ENCODE results near the gene PLPP4.

The PLPP4 gene

GRCh38 chr10:120431251-120431651, 25.8 kb upstream of the PLPP4 start:
- H3K9ac ChIP-seq (ENCODE audit: low read depth, low read length) = no peak overlapping the region
- H3K4me1 ChIP-seq (ENCODE audit: control insufficient read depth, insufficient read depth, low read length) = no peaks in the 10 kb centered on the region
- H3K4me3 ChIP-seq (ENCODE audit: low read depth, low read length) = no peak overlapping the region
- no peaks in the 10 kb centered on the region for H3K9me3 ChIP-seq (ENCODE audit: control insufficient read depth, insufficient read depth, low read length)
- no peaks in the 10 kb centered on the region for H3K27me3 ChIP-seq (ENCODE audit: control insufficient read depth, insufficient read depth, low read length)
- no peaks in the 10 kb centered on the region for H3K36me3 ChIP-seq (ENCODE audit: control insufficient read depth, insufficient read depth, low read length)

GRCh38 chr10:120432209-120432608, 24.8 kb upstream of the PLPP4 start:
- H3K4me1 ChIP-seq (ENCODE audit: control insufficient read depth, insufficient read depth, low read length) = no peaks in the 10 kb centered on the region

GRCh38 chr10:120433141-120433540, 23.9 kb upstream of the PLPP4 start:
- no peak overlapping the region for H3K4me3 ChIP-seq (ENCODE audit: low read depth, low read length)
- H3K9ac ChIP-seq (ENCODE audit: low read depth, low read length) = no peak overlapping the region
- H3K27me3 ChIP-seq (ENCODE audit: control insufficient read depth, insufficient read depth, low read length) = no peaks in the 10 kb centered on the region
- H3K36me3 ChIP-seq (ENCODE audit: control insufficient read depth, insufficient read depth, low read length) = no peaks in the 10 kb centered on the region
- H3K4me1 ChIP-seq (ENCODE audit: control insufficient read depth, insufficient read depth, low read length) = no peaks in the 10 kb centered on the region
- no peaks in the 10 kb centered on the region for H3K9me3 ChIP-seq (ENCODE audit: control insufficient read depth, insufficient read depth, low read length)

More at GRCh38 chr10:120432209-120432608, 24.8 kb upstream of the PLPP4 start:
- H3K9me3 ChIP-seq (ENCODE audit: control insufficient read depth, insufficient read depth, low read length) = no peaks in the 10 kb centered on the region
- H3K36me3 ChIP-seq (ENCODE audit: control insufficient read depth, insufficient read depth, low read length) = no peaks in the 10 kb centered on the region
- no peak overlapping the region for H3K4me3 ChIP-seq (ENCODE audit: low read depth, low read length)
- H3K27me3 ChIP-seq (ENCODE audit: control insufficient read depth, insufficient read depth, low read length) = no peaks in the 10 kb centered on the region
- H3K9ac ChIP-seq (ENCODE audit: low read depth, low read length) = no peak overlapping the region

GRCh38 chr10:120436439-120437112, 20.5 kb upstream of the PLPP4 start:
- Histone ChIP-seq H3K27me3 (ENCODE audit: control insufficient read depth, insufficient read depth, low read length) (no peaks in the 10 kb centered on the region), H3K9me3 (ENCODE audit: control insufficient read depth, insufficient read depth, low read length) (no peaks in the 10 kb centered on the region), H3K36me3 (ENCODE audit: control insufficient read depth, insufficient read depth, low read length) (no peaks in the 10 kb centered on the region), H3K9ac (ENCODE audit: low read depth, low read length) (no peak overlapping the region), H3K4me1 (ENCODE audit: control insufficient read depth, insufficient read depth, low read length) (no peaks in the 10 kb centered on the region), H3K4me3 (ENCODE audit: low read depth, low read length) (no peak overlapping the region)

- no peak overlapping the region for H3K9ac ChIP-seq (ENCODE audit: low read depth, low read length)
- no peaks in the 10 kb centered on the region for H3K36me3 ChIP-seq (ENCODE audit: control insufficient read depth, insufficient read depth, low read length)
- H3K4me3 ChIP-seq (ENCODE audit: low read depth, low read length) = no peak overlapping the region
- no peaks in the 10 kb centered on the region for H3K4me1 ChIP-seq (ENCODE audit: control insufficient read depth, insufficient read depth, low read length)
- H3K27me3 ChIP-seq (ENCODE audit: control insufficient read depth, insufficient read depth, low read length) = no peaks in the 10 kb centered on the region
- H3K9me3 ChIP-seq (ENCODE audit: control insufficient read depth, insufficient read depth, low read length) = no peaks in the 10 kb centered on the region
These were observed 19.5 kb upstream of the PLPP4 start for GRCh38 chr10:120437541-120437940.

GRCh38 chr10:120451968-120452367, 5.1 kb upstream of the PLPP4 start:
- Histone ChIP-seq H3K36me3 (ENCODE audit: control insufficient read depth, insufficient read depth, low read length) (no peaks in the 10 kb centered on the region), H3K4me1 (ENCODE audit: control insufficient read depth, insufficient read depth, low read length) (peaks cover 4% of the 10 kb centered on the region), H3K9me3 (ENCODE audit: control insufficient read depth, insufficient read depth, low read length) (no peaks in the 10 kb centered on the region), H3K9ac (ENCODE audit: low read depth, low read length) (no peak overlapping the region), H3K4me3 (ENCODE audit: low read depth, low read length) (no peak overlapping the region), H3K27me3 (ENCODE audit: control insufficient read depth, insufficient read depth, low read length) (peaks cover 23% of the 10 kb centered on the region)

GRCh38 chr10:120453319-120453718, 3.7 kb upstream of the PLPP4 start:
- H3K9ac ChIP-seq (ENCODE audit: low read depth, low read length) = no peak overlapping the region
- peaks cover 4% of the 10 kb centered on the region for H3K4me1 ChIP-seq (ENCODE audit: control insufficient read depth, insufficient read depth, low read length)
- peaks cover 36% of the 10 kb centered on the region for H3K27me3 ChIP-seq (ENCODE audit: control insufficient read depth, insufficient read depth, low read length)
- H3K36me3 ChIP-seq (ENCODE audit: control insufficient read depth, insufficient read depth, low read length) = no peaks in the 10 kb centered on the region
- H3K9me3 ChIP-seq (ENCODE audit: control insufficient read depth, insufficient read depth, low read length) = no peaks in the 10 kb centered on the region
- no peak overlapping the region for H3K4me3 ChIP-seq (ENCODE audit: low read depth, low read length)

GRCh38 chr10:120453886-120454285, 3.1 kb upstream of the PLPP4 start:
- H3K27me3 ChIP-seq (ENCODE audit: control insufficient read depth, insufficient read depth, low read length) = peaks cover 41% of the 10 kb centered on the region
- peaks cover 4% of the 10 kb centered on the region for H3K4me1 ChIP-seq (ENCODE audit: control insufficient read depth, insufficient read depth, low read length)
- H3K4me3 ChIP-seq (ENCODE audit: low read depth, low read length) = no peak overlapping the region
- H3K9me3 ChIP-seq (ENCODE audit: control insufficient read depth, insufficient read depth, low read length) = no peaks in the 10 kb centered on the region
- no peak overlapping the region for H3K9ac ChIP-seq (ENCODE audit: low read depth, low read length)
- no peaks in the 10 kb centered on the region for H3K36me3 ChIP-seq (ENCODE audit: control insufficient read depth, insufficient read depth, low read length)

GRCh38 chr10:120455004-120455403, 2.0 kb upstream of the PLPP4 start:
- H3K9me3 ChIP-seq (ENCODE audit: control insufficient read depth, insufficient read depth, low read length) = no peaks in the 10 kb centered on the region

GRCh38 chr10:120455606-120456005, 1.4 kb upstream of the PLPP4 start:
- Histone ChIP-seq H3K4me3 (ENCODE audit: low read depth, low read length) (peak overlapping the region; percentile 62), H3K9me3 (ENCODE audit: control insufficient read depth, insufficient read depth, low read length) (no peaks in the 10 kb centered on the region), H3K27me3 (ENCODE audit: control insufficient read depth, insufficient read depth, low read length) (peaks cover 58% of the 10 kb centered on the region), H3K4me1 (ENCODE audit: control insufficient read depth, insufficient read depth, low read length) (peaks cover 4% of the 10 kb centered on the region), H3K9ac (ENCODE audit: low read depth, low read length) (no peak overlapping the region), H3K36me3 (ENCODE audit: control insufficient read depth, insufficient read depth, low read length) (no peaks in the 10 kb centered on the region)

More at GRCh38 chr10:120455004-120455403, 2.0 kb upstream of the PLPP4 start:
- H3K4me3 ChIP-seq (ENCODE audit: low read depth, low read length) = no peak overlapping the region
- H3K27me3 ChIP-seq (ENCODE audit: control insufficient read depth, insufficient read depth, low read length) = peaks cover 52% of the 10 kb centered on the region
- H3K36me3 ChIP-seq (ENCODE audit: control insufficient read depth, insufficient read depth, low read length) = no peaks in the 10 kb centered on the region
- H3K9ac ChIP-seq (ENCODE audit: low read depth, low read length) = no peak overlapping the region
- H3K4me1 ChIP-seq (ENCODE audit: control insufficient read depth, insufficient read depth, low read length) = peaks cover 4% of the 10 kb centered on the region

- Histone ChIP-seq H3K36me3 (ENCODE audit: control insufficient read depth, insufficient read depth, low read length) (no peaks in the 10 kb centered on the region), H3K9me3 (ENCODE audit: control insufficient read depth, insufficient read depth, low read length) (no peaks in the 10 kb centered on the region), H3K4me3 (ENCODE audit: low read depth, low read length) (peak overlapping the region; percentile 62), H3K27me3 (ENCODE audit: control insufficient read depth, insufficient read depth, low read length) (peaks cover 64% of the 10 kb centered on the region), H3K4me1 (ENCODE audit: control insufficient read depth, insufficient read depth, low read length) (peaks cover 4% of the 10 kb centered on the region), H3K9ac (ENCODE audit: low read depth, low read length) (peak overlapping the region; percentile 24)
These were observed 843 bp upstream of the PLPP4 start for GRCh38 chr10:120456143-120456625.

- peaks cover 4% of the 10 kb centered on the region for H3K4me1 ChIP-seq (ENCODE audit: control insufficient read depth, insufficient read depth, low read length)
- peak overlapping the region; percentile 63 for H3K4me3 ChIP-seq (ENCODE audit: low read depth, low read length)
- no peaks in the 10 kb centered on the region for H3K9me3 ChIP-seq (ENCODE audit: control insufficient read depth, insufficient read depth, low read length)
- peaks cover 67% of the 10 kb centered on the region for H3K27me3 ChIP-seq (ENCODE audit: control insufficient read depth, insufficient read depth, low read length)
- no peak overlapping the region for H3K9ac ChIP-seq (ENCODE audit: low read depth, low read length)
- no peaks in the 10 kb centered on the region for H3K36me3 ChIP-seq (ENCODE audit: control insufficient read depth, insufficient read depth, low read length)
These were observed 575 bp downstream of the PLPP4 start for GRCh38 chr10:120457431-120458172.
